GM23248 (cell line): ENCODE results near the gene MVB12B. TPM values are rescaled to one million over a fixed set of nuclear protein-coding genes. Genes with fewer than 3 reads are reported as not detected.

Source experiments
- DNase-seq: peaks from one replicate; pipeline ENCODE4 v3.0.0-alpha.2; 2015
- H2AFZ ChIP-seq: fragments of 200-600 bp; sonication (generic); 2 replicates; pipeline ENCODE4 v1.6.1; 2016; ENCODE audit warnings: antibody characterized with exemption
- H3F3A ChIP-seq: fragments of 200-600 bp; sonication (generic); 2 replicates; pipeline ENCODE4 v1.6.1; 2016; ENCODE audit warnings: mild to moderate bottlenecking, antibody characterized with exemption, mixed run types; ENCODE audit not compliant: insufficient read depth
- H3K27ac ChIP-seq: fragments of 200-600 bp; sonication (generic); 2 replicates; pipeline ENCODE4 v1.5.1; 2016; ENCODE audit warnings: mild to moderate bottlenecking
- H3K27me3 ChIP-seq: fragments of 200-600 bp; sonication (generic); replicated peaks from 2 replicates; pipeline ENCODE4 v1.6.1; 2016; ENCODE audit warnings: mild to moderate bottlenecking; ENCODE audit not compliant: insufficient read depth
- H3K36me3 ChIP-seq: fragments of 200-600 bp; sonication (generic); 2 replicates; pipeline ENCODE4 v1.6.1; 2016; ENCODE audit warnings: low read depth, mild to moderate bottlenecking
- H3K4me1 ChIP-seq: fragments of 200-600 bp; sonication (generic); 2 replicates; pipeline ENCODE4 v1.6.1; 2016; ENCODE audit warnings: mild to moderate bottlenecking; ENCODE audit not compliant: insufficient read depth
- H3K4me2 ChIP-seq: fragments of 200-600 bp; sonication (generic); one replicate; pipeline ENCODE4 v1.6.1; 2016; ENCODE audit warnings: mild to moderate bottlenecking; ENCODE audit not compliant: unreplicated experiment
- H3K4me3 ChIP-seq: fragments of 200-600 bp; sonication (generic); 2 replicates; pipeline ENCODE4 v1.5.1; 2016; ENCODE audit warnings: mild to moderate bottlenecking
- H3K79me2 ChIP-seq: fragments of 200-600 bp; sonication (generic); 2 replicates; pipeline ENCODE4 v1.6.1; 2016; ENCODE audit warnings: mild to moderate bottlenecking; ENCODE audit not compliant: insufficient read depth
- H3K9ac ChIP-seq: fragments of 200-600 bp; sonication (generic); 2 replicates; pipeline ENCODE4 v1.6.1; 2016; ENCODE audit warnings: mild to moderate bottlenecking
- H3K9me2 ChIP-seq: fragments of 200-600 bp; sonication (generic); 2 replicates; pipeline ENCODE4 v1.6.1; 2016; ENCODE audit warnings: mixed run types, mild to moderate bottlenecking, moderate library complexity; ENCODE audit not compliant: insufficient read depth
- H3K9me3 ChIP-seq: fragments of 200-600 bp; sonication (generic); one replicate; pipeline ENCODE4 v1.6.1; 2017; ENCODE audit warnings: low read depth
- H4K20me1 ChIP-seq: fragments of 200-600 bp; sonication (generic); 2 replicates; pipeline ENCODE4 v1.6.0; 2016; ENCODE audit not compliant: insufficient read depth
- EZH2 ChIP-seq: fragments of 200-600 bp; sonication (generic); IDR thresholded peaks from 2 replicates; pipeline ENCODE4 v1.6.1; 2018; ENCODE audit warnings: antibody characterized with exemption, mild to moderate bottlenecking; ENCODE audit not compliant: insufficient read depth, poor library complexity, severe bottlenecking
- EZH2phosphoT487 ChIP-seq: fragments of 200-600 bp; sonication (generic); IDR thresholded peaks from 2 replicates; pipeline ENCODE4 v1.6.1; 2018; ENCODE audit warnings: antibody characterized with exemption, moderate library complexity, mild to moderate bottlenecking, low read depth; ENCODE audit not compliant: insufficient read depth
- WGBS, 2 experiments: methylation state at CpG; one replicate each; pipeline ENCODE4 v1.1.6; 2015 to 2017; ENCODE audit warnings: low lambda C conversion rate in 2 of 2, low coverage in 1 of 2; ENCODE audit errors: missing lambda C conversion rate in 2 of 2; 5-methylcytosine and 5-hydroxymethylcytosine counted together
- in situ Hi-C: fragments of 300-500 bp; cut with MboI; formaldehyde crosslinking; loops from 2 replicates; pipeline ENCODE4 v1.15.0; 2020
- polyA plus RNA-seq: library from polyadenylated mRNA; unstranded; fragments of >200 nt; fragmentation: Nextera tagmentation; extraction: Ambion mirVana; gene quantifications from 2 replicates; pipeline ENCODE4 v1.2.1, GENCODE V29; 2016
- total RNA-seq: library from RNA; depleted of rRNA; stranded (reverse); fragments of >200 nt; shearing (Covaris generic); gene quantifications from 2 replicates; pipeline ENCODE4 v1.2.3, GENCODE V29; 2014

The MVB12B gene
- total and polyA plus RNA-seq, 2 experiments from 2014 or later = 2.4 to 5.5 TPM

GRCh38 chr9:126335837-126336735 is 9.5 kb downstream of the MVB12B start:
- in situ Hi-C loops = no loop called here
- H3K9ac ChIP-seq = no peak overlapping the region
- H3K9me3 ChIP-seq = no peaks in the 10 kb centered on the region
- peaks cover 11% of the 10 kb centered on the region; the same call in 1 of the 2 replicates for H3K79me2 ChIP-seq
- H2AFZ ChIP-seq = no peak overlapping the region
- H4K20me1 ChIP-seq = no peaks in the 10 kb centered on the region; the same call in 1 of the 2 replicates
- no peak for TF ChIP-seq EZH2
- no peak for TF ChIP-seq EZH2phosphoT487
- H3F3A ChIP-seq = no peaks in the 10 kb centered on the region
- no peaks in the 10 kb centered on the region for H3K27me3 ChIP-seq
- H3K9me2 ChIP-seq = no peaks in the 10 kb centered on the region
- H3K4me1 ChIP-seq = no peaks in the 10 kb centered on the region
- 88% methylated on average over 19 of the region's 19 CpGs for WGBS, 2 experiments
- H3K36me3 ChIP-seq = no peaks in the 10 kb centered on the region
- H3K27ac ChIP-seq = no peak overlapping the region
- DNase-seq = no peak
- no peak overlapping the region for H3K4me3 ChIP-seq
- H3K4me2 ChIP-seq = no peak overlapping the region

- no peak for TF ChIP-seq EZH2
- no peak for TF ChIP-seq EZH2phosphoT487
- H3K27ac ChIP-seq = no peak overlapping the region
- no peaks in the 10 kb centered on the region for H3K9me2 ChIP-seq
- in situ Hi-C loops = no loop called here
- H2AFZ ChIP-seq = no peak overlapping the region
- 87 to 91% methylated on average over 10 of the region's 10 CpGs for WGBS, 2 experiments
- no peaks in the 10 kb centered on the region; the same call in 1 of the 2 replicates for H4K20me1 ChIP-seq
- H3K4me3 ChIP-seq = no peak overlapping the region
- H3K27me3 ChIP-seq = no peaks in the 10 kb centered on the region
- H3K36me3 ChIP-seq = no peaks in the 10 kb centered on the region
- H3F3A ChIP-seq = no peaks in the 10 kb centered on the region
- no peaks in the 10 kb centered on the region for H3K9me3 ChIP-seq
- 0 out of 2 replicates have a peak, but pooled peaks cover 6% of the 10 kb centered on the region for H3K79me2 ChIP-seq
- no peaks in the 10 kb centered on the region for H3K4me1 ChIP-seq
- DNase-seq = no peak
- H3K9ac ChIP-seq = no peak overlapping the region
- no peak overlapping the region for H3K4me2 ChIP-seq
These were observed 10.2 kb downstream of the MVB12B start for GRCh38 chr9:126336736-126337325.

- H3K9me3 ChIP-seq = no peaks in the 10 kb centered on the region
- H3K4me1 ChIP-seq = no peaks in the 10 kb centered on the region
- 94 to 95% methylated on average over 30 to 32 of the region's 32 CpGs for WGBS, 2 experiments
- TF ChIP-seq EZH2phosphoT487 (no peak), EZH2 (no peak)
- no peaks in the 10 kb centered on the region for H3F3A ChIP-seq
- H3K79me2 ChIP-seq = no peaks in the 10 kb centered on the region
- no peak overlapping the region for H3K4me2 ChIP-seq
- in situ Hi-C loops = no loop called here
- DNase-seq = no peak
- H2AFZ ChIP-seq = no peak overlapping the region
- H3K36me3 ChIP-seq = no peaks in the 10 kb centered on the region
- H3K9ac ChIP-seq = no peak overlapping the region
- H3K27ac ChIP-seq = no peak overlapping the region
- no peaks in the 10 kb centered on the region; the same call in 1 of the 2 replicates for H4K20me1 ChIP-seq
- H3K27me3 ChIP-seq = no peaks in the 10 kb centered on the region
- no peaks in the 10 kb centered on the region for H3K9me2 ChIP-seq
- H3K4me3 ChIP-seq = no peak overlapping the region
These were observed 11.2 kb downstream of the MVB12B start for GRCh38 chr9:126337729-126338372.

- H3K79me2 ChIP-seq = no peaks in the 10 kb centered on the region
- H3K27me3 ChIP-seq = no peaks in the 10 kb centered on the region
- H3K4me3 ChIP-seq = no peak overlapping the region
- TF ChIP-seq EZH2phosphoT487 (no peak), EZH2 (no peak)
- no peak overlapping the region for H3K4me2 ChIP-seq
- no peaks in the 10 kb centered on the region for H3K9me3 ChIP-seq
- no peaks in the 10 kb centered on the region for H3K9me2 ChIP-seq
- no peaks in the 10 kb centered on the region; the same call in 1 of the 2 replicates for H4K20me1 ChIP-seq
- H3K36me3 ChIP-seq = no peaks in the 10 kb centered on the region
- H3K4me1 ChIP-seq = no peaks in the 10 kb centered on the region
- no peak overlapping the region for H3K9ac ChIP-seq
- no peaks in the 10 kb centered on the region for H3F3A ChIP-seq
- 62 to 64% methylated on average over 3 of the region's 3 CpGs for WGBS, 2 experiments
- in situ Hi-C loops = no loop called here
- DNase-seq = no peak
- no peak overlapping the region for H2AFZ ChIP-seq
- H3K27ac ChIP-seq = no peak overlapping the region
These were observed 12.3 kb downstream of the MVB12B start for GRCh38 chr9:126338945-126339344.
